ENCODE results near the gene NFASC. TPM values are rescaled to one million over a fixed set of nuclear protein-coding genes. Genes with fewer than 3 reads are reported as not detected.

NFASC gene
- total and polyA plus RNA-seq, 2 experiments from 2014 or later = 3.9 to 11.7 TPM

DNA sequence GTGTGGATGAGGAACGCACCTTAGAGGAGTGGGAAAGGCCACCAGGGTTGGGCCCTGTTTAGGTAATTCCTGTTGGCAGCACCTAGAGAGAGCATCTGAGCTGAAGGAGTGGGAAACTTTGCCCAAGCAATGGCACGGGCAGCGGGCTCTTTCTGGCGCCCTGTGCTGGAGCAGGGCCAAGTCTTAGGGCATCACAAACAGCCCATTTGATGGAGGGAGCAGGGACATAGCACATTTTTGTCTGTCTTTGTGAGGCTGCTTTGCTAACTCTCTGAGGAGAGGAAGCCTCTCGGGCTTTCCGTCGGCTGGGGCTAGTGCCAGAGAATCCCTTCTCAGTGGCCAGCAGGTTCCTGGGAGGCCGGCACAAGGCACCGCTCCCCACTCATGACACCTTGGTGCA, 149.8 kb downstream of the NFASC start (continued):
- no peak for TF ChIP-seq POLR2AphosphoS5 (IDR thresholded peaks at IDR 0.05; ENCODE audit: low read depth)
- TF ChIP-seq, protein P1, sequence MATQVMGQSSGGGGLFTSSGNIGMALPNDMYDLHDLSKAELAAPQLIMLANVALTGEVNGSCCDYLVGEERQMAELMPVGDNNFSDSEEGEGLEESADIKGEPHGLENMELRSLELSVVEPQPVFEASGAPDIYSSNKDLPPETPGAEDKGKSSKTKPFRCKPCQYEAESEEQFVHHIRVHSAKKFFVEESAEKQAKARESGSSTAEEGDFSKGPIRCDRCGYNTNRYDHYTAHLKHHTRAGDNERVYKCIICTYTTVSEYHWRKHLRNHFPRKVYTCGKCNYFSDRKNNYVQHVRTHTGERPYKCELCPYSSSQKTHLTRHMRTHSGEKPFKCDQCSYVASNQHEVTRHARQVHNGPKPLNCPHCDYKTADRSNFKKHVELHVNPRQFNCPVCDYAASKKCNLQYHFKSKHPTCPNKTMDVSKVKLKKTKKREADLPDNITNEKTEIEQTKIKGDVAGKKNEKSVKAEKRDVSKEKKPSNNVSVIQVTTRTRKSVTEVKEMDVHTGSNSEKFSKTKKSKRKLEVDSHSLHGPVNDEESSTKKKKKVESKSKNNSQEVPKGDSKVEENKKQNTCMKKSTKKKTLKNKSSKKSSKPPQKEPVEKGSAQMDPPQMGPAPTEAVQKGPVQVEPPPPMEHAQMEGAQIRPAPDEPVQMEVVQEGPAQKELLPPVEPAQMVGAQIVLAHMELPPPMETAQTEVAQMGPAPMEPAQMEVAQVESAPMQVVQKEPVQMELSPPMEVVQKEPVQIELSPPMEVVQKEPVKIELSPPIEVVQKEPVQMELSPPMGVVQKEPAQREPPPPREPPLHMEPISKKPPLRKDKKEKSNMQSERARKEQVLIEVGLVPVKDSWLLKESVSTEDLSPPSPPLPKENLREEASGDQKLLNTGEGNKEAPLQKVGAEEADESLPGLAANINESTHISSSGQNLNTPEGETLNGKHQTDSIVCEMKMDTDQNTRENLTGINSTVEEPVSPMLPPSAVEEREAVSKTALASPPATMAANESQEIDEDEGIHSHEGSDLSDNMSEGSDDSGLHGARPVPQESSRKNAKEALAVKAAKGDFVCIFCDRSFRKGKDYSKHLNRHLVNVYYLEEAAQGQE (IDR thresholded peaks at IDR 0.05; ENCODE audit: unreplicated experiment) = no peak
- no peak for TF ChIP-seq NANOG (IDR thresholded peaks at IDR 0.05; ENCODE audit: borderline replicate concordance)

DNA sequence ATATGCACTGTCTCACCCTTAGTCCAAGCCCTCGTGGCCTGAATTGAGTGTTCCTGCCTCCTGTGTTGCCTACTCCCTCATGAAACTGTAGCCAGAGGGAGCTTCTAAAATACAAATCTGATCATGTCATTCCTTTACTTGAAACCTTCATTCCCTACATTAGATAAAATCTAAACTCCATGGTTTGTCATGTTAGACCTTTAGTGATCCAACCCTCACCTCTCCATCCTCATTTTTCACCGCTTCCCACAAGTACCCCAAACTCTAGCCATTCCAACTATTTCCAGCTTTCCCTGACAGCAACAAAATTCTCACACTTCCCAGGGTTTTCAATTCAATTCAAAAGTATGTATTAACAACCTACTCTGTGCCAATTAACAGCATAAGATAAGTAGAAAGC, 154.0 kb downstream of the NFASC start:
- no peak for DNase-seq (ENCODE audit: low spot score)
- Histone ChIP-seq H3K9me2 (ENCODE audit: insufficient read depth) (no peaks in the 10 kb centered on the region), H4K20me1 (replicated peaks; ENCODE audit: insufficient read depth) (no peaks in the 10 kb centered on the region; the same call in 1 of the 2 replicates), H3K27me3 (ENCODE audit: insufficient read depth) (no peaks in the 10 kb centered on the region), H3K4me3 (no peak overlapping the region), H2AFZ (no peak overlapping the region), H3K36me3 (ENCODE audit: insufficient read depth) (no peaks in the 10 kb centered on the region), H3K4me1 (ENCODE audit: insufficient read depth) (peaks cover 7% of the 10 kb centered on the region), H3F3A (replicated peaks; ENCODE audit: low read depth) (no peaks in the 10 kb centered on the region), H3K27ac (ENCODE audit: low read depth) (no peak overlapping the region), H3K4me2 (no peak overlapping the region), H3K79me2 (replicated peaks; ENCODE audit: insufficient read depth) (no peaks in the 10 kb centered on the region)
- Mint-ChIP-seq H3K9me3 (no peaks in the 10 kb centered on the region), H3K4me3 (no peak overlapping the region), H3K27me3 (ENCODE audit: insufficient read depth, low read depth, poor library complexity) (peaks cover 5% of the 10 kb centered on the region), H3K4me1 (peaks cover 11% of the 10 kb centered on the region; the same call in 2 of the 3 replicates), H3K27ac (no peak overlapping the region), H3K36me3 (ENCODE audit: low read depth) (no peaks in the 10 kb centered on the region)
- ATAC-seq = no peak
- TF ChIP-seq ZNF331 (CRISPR knock-in tag; IDR thresholded peaks at IDR 0.05; ENCODE audit: low read depth) = no peak
- TF ChIP-seq, protein P2, sequence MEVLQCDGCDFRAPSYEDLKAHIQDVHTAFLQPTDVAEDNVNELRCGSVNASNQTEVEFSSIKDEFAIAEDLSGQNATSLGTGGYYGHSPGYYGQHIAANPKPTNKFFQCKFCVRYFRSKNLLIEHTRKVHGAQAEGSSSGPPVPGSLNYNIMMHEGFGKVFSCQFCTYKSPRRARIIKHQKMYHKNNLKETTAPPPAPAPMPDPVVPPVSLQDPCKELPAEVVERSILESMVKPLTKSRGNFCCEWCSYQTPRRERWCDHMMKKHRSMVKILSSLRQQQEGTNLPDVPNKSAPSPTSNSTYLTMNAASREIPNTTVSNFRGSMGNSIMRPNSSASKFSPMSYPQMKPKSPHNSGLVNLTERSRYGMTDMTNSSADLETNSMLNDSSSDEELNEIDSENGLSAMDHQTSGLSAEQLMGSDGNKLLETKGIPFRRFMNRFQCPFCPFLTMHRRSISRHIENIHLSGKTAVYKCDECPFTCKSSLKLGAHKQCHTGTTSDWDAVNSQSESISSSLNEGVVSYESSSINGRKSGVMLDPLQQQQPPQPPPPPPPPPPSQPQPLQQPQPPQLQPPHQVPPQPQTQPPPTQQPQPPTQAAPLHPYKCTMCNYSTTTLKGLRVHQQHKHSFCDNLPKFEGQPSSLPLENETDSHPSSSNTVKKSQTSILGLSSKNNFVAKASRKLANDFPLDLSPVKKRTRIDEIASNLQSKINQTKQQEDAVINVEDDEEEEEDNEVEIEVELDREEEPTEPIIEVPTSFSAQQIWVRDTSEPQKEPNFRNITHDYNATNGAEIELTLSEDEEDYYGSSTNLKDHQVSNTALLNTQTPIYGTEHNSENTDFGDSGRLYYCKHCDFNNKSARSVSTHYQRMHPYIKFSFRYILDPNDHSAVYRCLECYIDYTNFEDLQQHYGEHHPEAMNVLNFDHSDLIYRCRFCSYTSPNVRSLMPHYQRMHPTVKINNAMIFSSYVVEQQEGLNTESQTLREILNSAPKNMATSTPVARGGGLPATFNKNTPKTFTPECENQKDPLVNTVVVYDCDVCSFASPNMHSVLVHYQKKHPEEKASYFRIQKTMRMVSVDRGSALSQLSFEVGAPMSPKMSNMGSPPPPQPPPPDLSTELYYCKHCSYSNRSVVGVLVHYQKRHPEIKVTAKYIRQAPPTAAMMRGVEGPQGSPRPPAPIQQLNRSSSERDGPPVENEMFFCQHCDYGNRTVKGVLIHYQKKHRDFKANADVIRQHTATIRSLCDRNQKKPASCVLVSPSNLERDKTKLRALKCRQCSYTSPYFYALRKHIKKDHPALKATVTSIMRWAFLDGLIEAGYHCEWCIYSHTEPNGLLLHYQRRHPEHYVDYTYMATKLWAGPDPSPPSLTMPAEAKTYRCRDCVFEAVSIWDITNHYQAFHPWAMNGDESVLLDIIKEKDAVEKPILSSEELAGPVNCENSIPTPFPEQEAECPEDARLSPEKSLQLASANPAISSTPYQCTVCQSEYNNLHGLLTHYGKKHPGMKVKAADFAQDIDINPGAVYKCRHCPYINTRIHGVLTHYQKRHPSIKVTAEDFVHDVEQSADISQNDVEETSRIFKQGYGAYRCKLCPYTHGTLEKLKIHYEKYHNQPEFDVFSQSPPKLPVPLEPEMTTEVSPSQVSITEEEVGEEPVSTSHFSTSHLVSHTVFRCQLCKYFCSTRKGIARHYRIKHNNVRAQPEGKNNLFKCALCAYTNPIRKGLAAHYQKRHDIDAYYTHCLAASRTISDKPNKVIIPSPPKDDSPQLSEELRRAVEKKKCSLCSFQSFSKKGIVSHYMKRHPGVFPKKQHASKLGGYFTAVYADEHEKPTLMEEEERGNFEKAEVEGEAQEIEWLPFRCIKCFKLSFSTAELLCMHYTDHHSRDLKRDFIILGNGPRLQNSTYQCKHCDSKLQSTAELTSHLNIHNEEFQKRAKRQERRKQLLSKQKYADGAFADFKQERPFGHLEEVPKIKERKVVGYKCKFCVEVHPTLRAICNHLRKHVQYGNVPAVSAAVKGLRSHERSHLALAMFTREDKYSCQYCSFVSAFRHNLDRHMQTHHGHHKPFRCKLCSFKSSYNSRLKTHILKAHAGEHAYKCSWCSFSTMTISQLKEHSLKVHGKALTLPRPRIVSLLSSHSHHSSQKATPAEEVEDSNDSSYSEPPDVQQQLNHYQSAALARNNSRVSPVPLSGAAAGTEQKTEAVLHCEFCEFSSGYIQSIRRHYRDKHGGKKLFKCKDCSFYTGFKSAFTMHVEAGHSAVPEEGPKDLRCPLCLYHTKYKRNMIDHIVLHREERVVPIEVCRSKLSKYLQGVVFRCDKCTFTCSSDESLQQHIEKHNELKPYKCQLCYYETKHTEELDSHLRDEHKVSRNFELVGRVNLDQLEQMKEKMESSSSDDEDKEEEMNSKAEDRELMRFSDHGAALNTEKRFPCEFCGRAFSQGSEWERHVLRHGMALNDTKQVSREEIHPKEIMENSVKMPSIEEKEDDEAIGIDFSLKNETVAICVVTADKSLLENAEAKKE (CRISPR knock-in tag; IDR thresholded peaks at IDR 0.05) = no peak
- no peak for TF ChIP-seq NANOG (IDR thresholded peaks at IDR 0.05; ENCODE audit: borderline replicate concordance)
- TF ChIP-seq ZNF114 (CRISPR knock-in tag; IDR thresholded peaks at IDR 0.05) = no peak
- TF ChIP-seq CREB1 (CRISPR knock-in tag; IDR thresholded peaks at IDR 0.05; ENCODE audit: low read depth) = no peak
- no peak for TF ChIP-seq EZH2phosphoT487 (IDR thresholded peaks at IDR 0.05; ENCODE audit: unreplicated experiment)
- TF ChIP-seq, protein P3, sequence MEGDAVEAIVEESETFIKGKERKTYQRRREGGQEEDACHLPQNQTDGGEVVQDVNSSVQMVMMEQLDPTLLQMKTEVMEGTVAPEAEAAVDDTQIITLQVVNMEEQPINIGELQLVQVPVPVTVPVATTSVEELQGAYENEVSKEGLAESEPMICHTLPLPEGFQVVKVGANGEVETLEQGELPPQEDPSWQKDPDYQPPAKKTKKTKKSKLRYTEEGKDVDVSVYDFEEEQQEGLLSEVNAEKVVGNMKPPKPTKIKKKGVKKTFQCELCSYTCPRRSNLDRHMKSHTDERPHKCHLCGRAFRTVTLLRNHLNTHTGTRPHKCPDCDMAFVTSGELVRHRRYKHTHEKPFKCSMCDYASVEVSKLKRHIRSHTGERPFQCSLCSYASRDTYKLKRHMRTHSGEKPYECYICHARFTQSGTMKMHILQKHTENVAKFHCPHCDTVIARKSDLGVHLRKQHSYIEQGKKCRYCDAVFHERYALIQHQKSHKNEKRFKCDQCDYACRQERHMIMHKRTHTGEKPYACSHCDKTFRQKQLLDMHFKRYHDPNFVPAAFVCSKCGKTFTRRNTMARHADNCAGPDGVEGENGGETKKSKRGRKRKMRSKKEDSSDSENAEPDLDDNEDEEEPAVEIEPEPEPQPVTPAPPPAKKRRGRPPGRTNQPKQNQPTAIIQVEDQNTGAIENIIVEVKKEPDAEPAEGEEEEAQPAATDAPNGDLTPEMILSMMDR (conservative IDR thresholded peaks at IDR 0.05; ENCODE audit: low read depth in 2 of 2) = no peak
